Measurements from ENCODE around the gene ALDH1A2.
"Not testable (repeated sequence)": the region's sequence is repeated elsewhere in the genome, so short reads cannot be mapped to it uniquely, and the experiment has no call there.

ALDH1A2 gene

GRCh38 chr15:58052334-58052733 is 13.2 kb downstream of the ALDH1A2 start:
- Histone ChIP-seq H3K4me3 (ENCODE audit: low read depth, low read length) (no peak overlapping the region), H3K9ac (ENCODE audit: low read depth, low read length) (no peak overlapping the region), H3K4me1 (ENCODE audit: control insufficient read depth, insufficient read depth, low read length) (peaks cover 18% of the 10 kb centered on the region), H3K36me3 (ENCODE audit: control insufficient read depth, insufficient read depth, low read length) (no peaks in the 10 kb centered on the region), H3K27me3 (ENCODE audit: control insufficient read depth, insufficient read depth, low read length) (peaks cover 18% of the 10 kb centered on the region), H3K9me3 (ENCODE audit: control insufficient read depth, insufficient read depth, low read length) (no peaks in the 10 kb centered on the region)

DNA sequence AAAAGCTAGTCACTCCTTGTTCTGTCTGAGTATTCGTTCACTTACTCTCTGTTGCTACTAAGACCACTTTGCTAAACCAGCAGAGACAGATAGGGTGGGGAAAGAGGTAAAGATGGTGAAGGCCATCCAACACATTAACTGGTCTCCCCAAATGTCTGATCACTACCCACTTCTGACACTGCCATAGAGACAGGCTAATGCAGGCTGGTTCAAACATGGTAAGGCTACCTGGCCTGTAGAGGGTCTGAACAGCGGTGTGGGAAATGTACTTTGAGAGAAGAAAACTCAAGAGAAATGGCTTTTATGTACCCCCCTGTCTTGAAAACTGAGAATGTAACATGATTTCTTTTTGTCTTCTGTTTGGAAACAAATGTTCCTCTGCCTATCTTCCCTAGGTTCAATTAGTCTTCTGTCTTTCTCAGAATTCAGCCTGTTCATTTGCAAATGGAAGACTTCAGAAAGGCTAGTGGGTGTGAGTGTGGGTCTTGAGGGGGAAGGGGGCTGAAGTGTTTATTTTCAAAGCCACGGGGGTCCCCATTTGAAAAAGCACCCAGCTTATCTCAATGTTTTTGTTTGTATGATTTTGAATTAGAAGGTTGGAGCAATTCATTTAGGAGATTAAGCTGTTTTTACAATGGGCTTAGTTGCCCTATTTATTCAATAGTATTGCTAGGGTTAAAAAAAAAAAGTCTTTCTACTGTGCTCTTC is 15.8 kb downstream of the ALDH1A2 start:
- H3K9me3 ChIP-seq (ENCODE audit: control insufficient read depth, insufficient read depth, low read length): no peaks in the 10 kb centered on the region
- H3K4me1 ChIP-seq (ENCODE audit: control insufficient read depth, insufficient read depth, low read length): peaks cover 20% of the 10 kb centered on the region
- no peak overlapping the region for H3K4me3 ChIP-seq (ENCODE audit: low read depth, low read length)
- H3K27me3 ChIP-seq (ENCODE audit: control insufficient read depth, insufficient read depth, low read length): peaks cover 14% of the 10 kb centered on the region
- no peak overlapping the region for H3K9ac ChIP-seq (ENCODE audit: low read depth, low read length)
- no peaks in the 10 kb centered on the region for H3K36me3 ChIP-seq (ENCODE audit: control insufficient read depth, insufficient read depth, low read length)

- H3K36me3 ChIP-seq (ENCODE audit: control insufficient read depth, insufficient read depth, low read length): no peaks in the 10 kb centered on the region
- peaks cover 20% of the 10 kb centered on the region for H3K4me1 ChIP-seq (ENCODE audit: control insufficient read depth, insufficient read depth, low read length)
- peaks cover 11% of the 10 kb centered on the region for H3K27me3 ChIP-seq (ENCODE audit: control insufficient read depth, insufficient read depth, low read length)
- no peak overlapping the region for H3K4me3 ChIP-seq (ENCODE audit: low read depth, low read length)
- H3K9ac ChIP-seq (ENCODE audit: low read depth, low read length): no peak overlapping the region
- no peaks in the 10 kb centered on the region for H3K9me3 ChIP-seq (ENCODE audit: control insufficient read depth, insufficient read depth, low read length)
Measured at GRCh38 chr15:58048261-58048660, 17.2 kb downstream of the ALDH1A2 start.

GRCh38 chr15:58047149-58047548 is 18.4 kb downstream of the ALDH1A2 start:
- Histone ChIP-seq H3K4me3 (ENCODE audit: low read depth, low read length) (no peak overlapping the region), H3K4me1 (ENCODE audit: control insufficient read depth, insufficient read depth, low read length) (peaks cover 20% of the 10 kb centered on the region), H3K9ac (ENCODE audit: low read depth, low read length) (no peak overlapping the region), H3K27me3 (ENCODE audit: control insufficient read depth, insufficient read depth, low read length) (peaks cover 11% of the 10 kb centered on the region), H3K36me3 (ENCODE audit: control insufficient read depth, insufficient read depth, low read length) (no peaks in the 10 kb centered on the region), H3K9me3 (ENCODE audit: control insufficient read depth, insufficient read depth, low read length) (no peaks in the 10 kb centered on the region)

DNA sequence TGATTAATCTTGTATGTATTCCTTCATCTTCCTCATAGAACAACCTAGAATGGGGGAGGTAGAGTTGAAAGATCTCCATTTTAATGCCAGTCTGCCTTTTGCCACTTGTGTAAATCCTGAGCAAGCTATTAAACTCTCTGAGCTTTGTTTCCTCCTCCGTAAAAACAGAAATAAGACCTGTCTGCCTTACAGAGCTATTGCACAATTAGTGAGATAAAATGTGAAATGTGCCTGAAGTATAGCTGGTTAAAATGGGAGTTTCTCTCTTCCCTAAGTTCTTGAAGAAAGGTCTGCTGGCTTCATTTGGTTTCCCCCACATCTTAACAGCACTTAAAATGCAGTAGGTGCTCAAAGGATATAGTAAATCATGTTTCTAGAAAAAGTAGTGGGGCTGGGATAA is 19.0 kb downstream of the ALDH1A2 start:
- Histone ChIP-seq H3K4me1 (ENCODE audit: control insufficient read depth, insufficient read depth, low read length) (peaks cover 17% of the 10 kb centered on the region), H3K36me3 (ENCODE audit: control insufficient read depth, insufficient read depth, low read length) (no peaks in the 10 kb centered on the region), H3K27me3 (ENCODE audit: control insufficient read depth, insufficient read depth, low read length) (peaks cover 11% of the 10 kb centered on the region), H3K9me3 (ENCODE audit: control insufficient read depth, insufficient read depth, low read length) (no peaks in the 10 kb centered on the region), H3K9ac (ENCODE audit: low read depth, low read length) (no peak overlapping the region), H3K4me3 (ENCODE audit: low read depth, low read length) (no peak overlapping the region)

DNA sequence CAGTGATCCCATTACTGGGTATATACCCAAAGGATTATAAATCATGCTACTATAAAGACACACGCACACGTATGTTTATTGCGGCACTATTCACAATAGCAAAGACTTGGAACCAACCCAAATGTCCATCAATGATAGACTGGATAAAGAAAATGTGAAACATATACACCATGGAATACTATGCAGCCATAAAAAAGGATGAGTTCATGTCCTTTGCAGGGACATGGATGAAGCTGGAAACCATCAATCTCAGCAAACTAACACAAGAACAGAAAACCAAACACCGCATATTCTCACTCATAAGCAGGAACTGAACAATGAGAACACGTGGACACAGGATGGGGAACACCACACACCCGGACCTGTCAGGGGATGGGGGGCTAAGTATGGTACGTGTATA is 20.1 kb downstream of the ALDH1A2 start:
- not testable (repeated sequence) for H3K9ac ChIP-seq (ENCODE audit: low read depth, low read length); H3K36me3 ChIP-seq (ENCODE audit: control insufficient read depth, insufficient read depth, low read length); H3K4me1 ChIP-seq (ENCODE audit: control insufficient read depth, insufficient read depth, low read length); H3K4me3 ChIP-seq (ENCODE audit: low read depth, low read length); H3K9me3 ChIP-seq (ENCODE audit: control insufficient read depth, insufficient read depth, low read length)
- peaks cover 11% of the 10 kb centered on the region for H3K27me3 ChIP-seq (ENCODE audit: control insufficient read depth, insufficient read depth, low read length)

DNA sequence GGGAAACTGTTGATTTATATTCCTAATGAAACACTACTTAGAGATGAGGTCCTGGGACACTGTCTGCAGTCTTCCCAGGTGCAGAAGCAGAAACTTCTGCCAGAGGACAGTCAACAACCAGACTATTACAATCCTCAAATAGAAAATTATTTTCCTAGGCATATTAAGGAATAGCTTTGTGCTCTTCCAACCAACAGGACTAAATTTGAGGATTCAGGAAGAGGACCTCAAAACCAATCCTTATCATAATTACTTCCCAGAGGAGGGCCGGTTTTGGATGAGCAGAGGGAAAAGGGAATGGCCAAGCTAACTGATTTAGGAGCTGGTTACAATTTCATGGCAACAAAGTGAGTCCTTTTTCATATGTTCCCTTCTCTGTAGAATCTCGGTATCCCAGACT is 21.0 kb downstream of the ALDH1A2 start:
- Histone ChIP-seq H3K9me3 (ENCODE audit: control insufficient read depth, insufficient read depth, low read length) (no peaks in the 10 kb centered on the region), H3K4me3 (ENCODE audit: low read depth, low read length) (no peak overlapping the region), H3K36me3 (ENCODE audit: control insufficient read depth, insufficient read depth, low read length) (no peaks in the 10 kb centered on the region), H3K9ac (ENCODE audit: low read depth, low read length) (no peak overlapping the region), H3K27me3 (ENCODE audit: control insufficient read depth, insufficient read depth, low read length) (peaks cover 11% of the 10 kb centered on the region), H3K4me1 (ENCODE audit: control insufficient read depth, insufficient read depth, low read length) (peaks cover 8% of the 10 kb centered on the region)

GRCh38 chr15:58043192-58043903 is 22.2 kb downstream of the ALDH1A2 start:
- no peaks in the 10 kb centered on the region for H3K9me3 ChIP-seq (ENCODE audit: control insufficient read depth, insufficient read depth, low read length)
- H3K4me3 ChIP-seq (ENCODE audit: low read depth, low read length): no peak overlapping the region
- no peaks in the 10 kb centered on the region for H3K36me3 ChIP-seq (ENCODE audit: control insufficient read depth, insufficient read depth, low read length)
- peaks cover 2% of the 10 kb centered on the region for H3K4me1 ChIP-seq (ENCODE audit: control insufficient read depth, insufficient read depth, low read length)
- H3K9ac ChIP-seq (ENCODE audit: low read depth, low read length): no peak overlapping the region
- peaks cover 2% of the 10 kb centered on the region for H3K27me3 ChIP-seq (ENCODE audit: control insufficient read depth, insufficient read depth, low read length)

DNA sequence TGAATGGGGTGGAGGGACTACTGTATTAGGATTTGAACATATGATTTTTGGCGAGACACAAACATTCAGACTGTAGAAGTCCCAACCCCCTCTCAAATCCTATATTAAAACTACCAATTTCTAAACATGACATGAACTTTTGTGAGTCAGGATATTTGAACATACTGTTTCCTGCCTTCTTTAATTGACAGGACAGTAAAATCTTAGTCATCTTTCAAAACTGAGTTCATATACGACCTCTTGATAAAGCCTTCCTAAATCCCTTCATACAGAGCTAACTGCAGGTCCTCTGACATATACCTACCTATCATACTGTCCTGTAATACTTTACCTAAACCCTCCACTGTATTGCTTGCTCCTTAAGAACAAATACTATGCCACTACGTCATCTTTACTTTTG is 23.5 kb downstream of the ALDH1A2 start:
- Histone ChIP-seq H3K9ac (ENCODE audit: low read depth, low read length) (no peak overlapping the region), H3K4me3 (ENCODE audit: low read depth, low read length) (no peak overlapping the region), H3K27me3 (ENCODE audit: control insufficient read depth, insufficient read depth, low read length) (no peaks in the 10 kb centered on the region), H3K36me3 (ENCODE audit: control insufficient read depth, insufficient read depth, low read length) (no peaks in the 10 kb centered on the region), H3K4me1 (ENCODE audit: control insufficient read depth, insufficient read depth, low read length) (peaks cover 2% of the 10 kb centered on the region), H3K9me3 (ENCODE audit: control insufficient read depth, insufficient read depth, low read length) (no peaks in the 10 kb centered on the region)

DNA sequence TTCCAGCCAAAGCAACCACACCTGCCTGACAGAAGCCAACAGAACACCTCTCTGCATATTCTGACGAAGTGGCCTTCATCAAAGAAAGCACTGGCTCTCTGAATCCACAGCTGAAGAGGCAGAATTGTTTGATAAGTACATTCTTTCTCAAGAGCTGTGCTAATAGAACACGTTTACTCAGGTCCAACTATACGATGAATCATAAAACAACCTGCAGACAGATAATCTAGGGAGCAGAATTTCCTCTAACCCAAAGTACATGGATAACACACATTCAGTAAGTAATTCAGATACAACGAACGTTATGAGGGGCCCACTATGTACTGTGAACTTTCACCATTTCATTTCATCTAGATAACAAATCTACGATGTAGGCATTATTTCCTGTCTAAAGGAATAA is 25.4 kb downstream of the ALDH1A2 start:
- H3K4me3 ChIP-seq (ENCODE audit: low read depth, low read length): no peak overlapping the region

GRCh38 chr15:58039079-58040035 is 26.2 kb downstream of the ALDH1A2 start:
- H3K9me3 ChIP-seq (ENCODE audit: control insufficient read depth, insufficient read depth, low read length): no peaks in the 10 kb centered on the region
- H3K9ac ChIP-seq (ENCODE audit: low read depth, low read length): no peak overlapping the region
- no peak overlapping the region for H3K4me3 ChIP-seq (ENCODE audit: low read depth, low read length)
- no peaks in the 10 kb centered on the region for H3K4me1 ChIP-seq (ENCODE audit: control insufficient read depth, insufficient read depth, low read length)
- no peaks in the 10 kb centered on the region for H3K27me3 ChIP-seq (ENCODE audit: control insufficient read depth, insufficient read depth, low read length)
- H3K36me3 ChIP-seq (ENCODE audit: control insufficient read depth, insufficient read depth, low read length): no peaks in the 10 kb centered on the region

More for the DNA sequence above, 25.4 kb downstream of the ALDH1A2 start:
- Histone ChIP-seq H3K9me3 (ENCODE audit: control insufficient read depth, insufficient read depth, low read length) (no peaks in the 10 kb centered on the region), H3K36me3 (ENCODE audit: control insufficient read depth, insufficient read depth, low read length) (no peaks in the 10 kb centered on the region), H3K9ac (ENCODE audit: low read depth, low read length) (no peak overlapping the region), H3K4me1 (ENCODE audit: control insufficient read depth, insufficient read depth, low read length) (no peaks in the 10 kb centered on the region), H3K27me3 (ENCODE audit: control insufficient read depth, insufficient read depth, low read length) (no peaks in the 10 kb centered on the region)
